HG03565 (cell line): ENCODE results near the gene GSG1L2.

Source experiments
- ATAC-seq: cut with Tn5 transposase; IDR thresholded peaks from one replicate; pipeline ENCODE4 v1.9.1; 2021; ENCODE audit warnings: mild to moderate bottlenecking, moderate library complexity; ENCODE audit not compliant: unreplicated experiment

GSG1L2 gene

GRCh38 chr17:9821921-9822320, at the start of gene GSG1L2:
TSS of gene GSG1L2 (minus strand) at chr17:9822079. CDS start at chr17:9822071, 8 bp downstream.
- no peak for ATAC-seq

- no peak for ATAC-seq
Observed at GRCh38 chr17:9868552-9868951, 46.7 kb upstream of the GSG1L2 start.

GRCh38 chr17:9865586-9865985, 43.7 kb upstream of the GSG1L2 start:
- ATAC-seq: no peak

- no peak for ATAC-seq
Observed at GRCh38 chr17:9862949-9863348, 41.1 kb upstream of the GSG1L2 start.

- no peak for ATAC-seq
Observed at GRCh38 chr17:9862220-9862619, 40.3 kb upstream of the GSG1L2 start.

- ATAC-seq: no peak
Observed at GRCh38 chr17:9860851-9861250, 39.0 kb upstream of the GSG1L2 start.

GRCh38 chr17:9859781-9860180, 37.9 kb upstream of the GSG1L2 start:
- no peak for ATAC-seq

GRCh38 chr17:9855036-9855435, 33.2 kb upstream of the GSG1L2 start:
- no peak for ATAC-seq

- no peak for ATAC-seq
Observed at GRCh38 chr17:9854255-9854654, 32.4 kb upstream of the GSG1L2 start.

- ATAC-seq: no peak
Observed at GRCh38 chr17:9850151-9850550, 28.3 kb upstream of the GSG1L2 start.

GRCh38 chr17:9845306-9845705, 23.4 kb upstream of the GSG1L2 start:
- ATAC-seq: no peak

- ATAC-seq: no peak
Observed at GRCh38 chr17:9844153-9844552, 22.3 kb upstream of the GSG1L2 start.

- no peak for ATAC-seq
Observed at GRCh38 chr17:9843152-9844010, 21.5 kb upstream of the GSG1L2 start.

- no peak for ATAC-seq
Observed at GRCh38 chr17:9842057-9842758, 20.3 kb upstream of the GSG1L2 start.

GRCh38 chr17:9839433-9839832, 17.6 kb upstream of the GSG1L2 start:
- ATAC-seq: no peak

GRCh38 chr17:9837551-9838471, 15.9 kb upstream of the GSG1L2 start:
- no peak for ATAC-seq

GRCh38 chr17:9833922-9834321, 12.0 kb upstream of the GSG1L2 start:
- ATAC-seq: no peak

GRCh38 chr17:9830711-9831110, 8.8 kb upstream of the GSG1L2 start:
- no peak for ATAC-seq

- ATAC-seq: no peak
Observed at GRCh38 chr17:9829343-9829742, 7.5 kb upstream of the GSG1L2 start.

- no peak for ATAC-seq
Observed at GRCh38 chr17:9828296-9829295, 6.7 kb upstream of the GSG1L2 start.
